Bronchial epithelial cell (primary cell): Measurements from ENCODE around the gene RAPGEF4. TPM values are rescaled to one million over a fixed set of nuclear protein-coding genes. Genes with fewer than 3 reads are reported as not detected.

Source experiments
- DNase-seq: peaks from one replicate; pipeline ENCODE4 v3.0.0-alpha.2; 2010; ENCODE audit warnings: low read depth
- FAIRE-seq: peaks from 2 replicates; lab custom pipeline; 2011; peaks lifted over from hg19 to GRCh38; lab: Jason Lieb, UNC
- H3K27me3 ChIP-seq: 2 replicates; pipeline ENCODE4 v1.5.1; 2011; ENCODE audit warnings: low read length; ENCODE audit not compliant: control insufficient read depth, insufficient read depth
- H3K36me3 ChIP-seq: 2 replicates; pipeline ENCODE4 v1.5.1; 2011; ENCODE audit warnings: low read length; ENCODE audit not compliant: control insufficient read depth, insufficient read depth
- H3K4me3 ChIP-seq: 2 replicates; pipeline ENCODE4 v1.5.1; 2011; ENCODE audit warnings: mild to moderate bottlenecking, low read depth, low read length, control low read depth
- CTCF ChIP-seq: IDR thresholded peaks from 2 replicates; pipeline ENCODE4 v1.5.1; 2011; ENCODE audit warnings: mild to moderate bottlenecking, moderate library complexity, low read length, control low read depth, inconsistent platforms; ENCODE audit not compliant: insufficient read depth, severe bottlenecking
- total RNA-seq: library from RNA; depleted of rRNA; stranded (reverse); fragments of >200 nt; gene quantifications from 2 replicates; pipeline ENCODE4 v1.2.1, GENCODE V29; 2014

Gene RAPGEF4
- total RNA-seq, 1 donor from 2014 or later: 0.26 TPM

- FAIRE-seq: no peak
- Histone ChIP-seq H3K4me3 (no peak overlapping the region), H3K36me3 (no peaks in the 10 kb centered on the region)
Observed at GRCh38 chr2:172860336-172860707, 124.7 kb downstream of the RAPGEF4 start.

GRCh38 chr2:172861098-172861497 is 125.5 kb downstream of the RAPGEF4 start:
- no peak for FAIRE-seq
- TF ChIP-seq CTCF: no peak
- no peaks in the 10 kb centered on the region for H3K36me3 ChIP-seq
- H3K4me3 ChIP-seq: no peak overlapping the region
- no peaks in the 10 kb centered on the region for H3K27me3 ChIP-seq
- DNase-seq: no peak

More at GRCh38 chr2:172860336-172860707, 124.7 kb downstream of the RAPGEF4 start:
- TF ChIP-seq CTCF: no peak
- no peaks in the 10 kb centered on the region for H3K27me3 ChIP-seq
- DNase-seq: no peak

GRCh38 chr2:172861656-172862476 is 126.2 kb downstream of the RAPGEF4 start:
- TF ChIP-seq CTCF: no peak
- DNase-seq (no peak), FAIRE-seq (no peak)
- H3K36me3 ChIP-seq: no peaks in the 10 kb centered on the region
- H3K27me3 ChIP-seq: no peaks in the 10 kb centered on the region
- H3K4me3 ChIP-seq: no peak overlapping the region

GRCh38 chr2:172863341-172863740 is 127.7 kb downstream of the RAPGEF4 start:
- H3K4me3 ChIP-seq: no peak overlapping the region
- H3K36me3 ChIP-seq: no peaks in the 10 kb centered on the region
- H3K27me3 ChIP-seq: no peaks in the 10 kb centered on the region
- DNase-seq (no peak), FAIRE-seq (no peak)
- TF ChIP-seq CTCF: no peak

- FAIRE-seq: no peak
Observed at GRCh38 chr2:172864182-172864581, 128.5 kb downstream of the RAPGEF4 start.

More at GRCh38 chr2:172864182-172864581, 128.5 kb downstream of the RAPGEF4 start:
- TF ChIP-seq CTCF: peak; percentile 92
- H3K36me3 ChIP-seq: no peaks in the 10 kb centered on the region
- H3K4me3 ChIP-seq: no peak overlapping the region
- H3K27me3 ChIP-seq: no peaks in the 10 kb centered on the region
- peak; percentile 42 for DNase-seq
